Endothelial cell of umbilical vein (primary cell): ENCODE results near the gene SYCE1. TPM values are rescaled to one million over a fixed set of nuclear protein-coding genes. Genes with fewer than 3 reads are reported as not detected.

Experiments used
- BruUV-seq: library from RNA; stranded (reverse); fragments of 400-500 nt; replicated peaks from 2 replicates; lab custom pipeline; 2021; lab: Mats Ljungman, UMichigan
- CTCF ChIA-PET: fragments of 300-600, 350-600 bp; sonication (Branson Sonifier 250); formaldehyde crosslinking; loops from one replicate; lab custom pipeline; 2021; ENCODE audit warnings: antibody characterized with exemption, inconsistent platforms; lab: Charles Lee
- POLR2A ChIA-PET: fragments of 300-600, 350-600 bp; sonication (Branson Sonifier 250); formaldehyde crosslinking; loops from one replicate; lab custom pipeline; 2021; ENCODE audit warnings: antibody characterized with exemption, inconsistent platforms; lab: Charles Lee
- DNase-seq: peaks from one replicate; pipeline ENCODE4 v3.0.0-alpha.2; 2011; ENCODE audit warnings: low read depth, low spot score
- FAIRE-seq: peaks from 2 replicates; lab custom pipeline; 2011; peaks lifted over from hg19 to GRCh38; lab: Jason Lieb, UNC
- H2AFZ ChIP-seq: 2 replicates; pipeline ENCODE4 v1.6.0; 2012; ENCODE audit warnings: low read depth, low read length, control low read depth, inconsistent platforms
- H3K27ac ChIP-seq: 2 replicates; pipeline ENCODE4 v1.5.1; 2011; ENCODE audit warnings: low read depth, mild to moderate bottlenecking, control low read depth, low read length, moderate library complexity; ENCODE audit not compliant: insufficient read depth
- H3K27me3 ChIP-seq, 2 experiments: 2 replicates each; pipeline versions ENCODE4 v1.6.0 to v1.6.1; 2011; ENCODE audit warnings: low read length in 2 of 2, mixed read lengths in 1 of 2; ENCODE audit not compliant: control insufficient read depth in 2 of 2, insufficient read depth in 2 of 2
- H3K36me3 ChIP-seq, 2 experiments: 2 replicates in 1 of 2; 3 replicates in 1 of 2; pipeline ENCODE4 v1.5.1; 2011; ENCODE audit warnings: low read length in 2 of 2, mild to moderate bottlenecking in 1 of 2, moderate library complexity in 1 of 2; ENCODE audit not compliant: control insufficient read depth in 2 of 2, insufficient read depth in 2 of 2; ENCODE audit errors: extremely low read depth in 1 of 2
- H3K4me1 ChIP-seq: 3 replicates; pipeline ENCODE4 v1.5.1; 2011; ENCODE audit warnings: mild to moderate bottlenecking, low read length; ENCODE audit not compliant: control insufficient read depth, insufficient read depth; ENCODE audit errors: extremely low read depth
- H3K4me2 ChIP-seq: 2 replicates; pipeline ENCODE4 v1.6.1; 2011; ENCODE audit warnings: low read length, control low read depth, mixed read lengths; ENCODE audit not compliant: insufficient read depth
- H3K4me3 ChIP-seq, 3 experiments: fragments of 200-600 bp in 1 of 3; sonication (generic), shearing (Covaris generic) in 1 of 3; replicated peaks in 1 of 3; 2 replicates each; pipeline ENCODE4 v1.5.1; 2011 to 2016; ENCODE audit warnings: control low read depth in 3 of 3, low read length in 3 of 3, mild to moderate bottlenecking in 2 of 3, inconsistent platforms in 1 of 3, low read depth in 1 of 3, moderate library complexity in 1 of 3; ENCODE audit not compliant: insufficient read depth in 1 of 3
- H3K79me2 ChIP-seq: 2 replicates; pipeline ENCODE4 v1.6.0; 2012; ENCODE audit warnings: low read length, inconsistent platforms; ENCODE audit not compliant: control insufficient read depth, insufficient read depth
- H3K9ac ChIP-seq: replicated peaks from 2 replicates; pipeline ENCODE3; 2011; ENCODE audit warnings: low read length, control low read depth; ENCODE audit not compliant: insufficient read depth; ENCODE audit errors: extremely low read depth
- H3K9me1 ChIP-seq: replicated peaks from 3 replicates; pipeline ENCODE4 v1.6.0; 2011; ENCODE audit warnings: mild to moderate bottlenecking, low read length; ENCODE audit not compliant: control insufficient read depth, insufficient read depth; ENCODE audit errors: extremely low read depth
- H3K9me3 ChIP-seq: replicated peaks from 2 replicates; pipeline ENCODE4 v1.5.1; 2012; ENCODE audit warnings: low read length, inconsistent platforms; ENCODE audit not compliant: control insufficient read depth, insufficient read depth
- H4K20me1 ChIP-seq: replicated peaks from 2 replicates; pipeline ENCODE3; 2011; ENCODE audit warnings: mild to moderate bottlenecking, low read length; ENCODE audit not compliant: control insufficient read depth, insufficient read depth; ENCODE audit errors: extremely low read depth
- EZH2 ChIP-seq: IDR thresholded peaks from 2 replicates; pipeline ENCODE4 v1.6.1; 2012; ENCODE audit warnings: borderline replicate concordance, low read depth, mild to moderate bottlenecking, moderate library complexity, low read length, inconsistent platforms; ENCODE audit not compliant: severe bottlenecking
- GATA2 ChIP-seq: IDR thresholded peaks from 2 replicates; pipeline ENCODE4 v1.7.0; 2011; ENCODE audit warnings: low read depth, mild to moderate bottlenecking, moderate library complexity, mixed read lengths, low read length; ENCODE audit not compliant: insufficient read length, insufficient read depth
- JUN ChIP-seq: IDR thresholded peaks from 2 replicates; pipeline ENCODE4 v1.6.1; 2011; ENCODE audit warnings: borderline replicate concordance, low read depth; ENCODE audit not compliant: insufficient read length, insufficient read depth
- MYC ChIP-seq: IDR thresholded peaks from one replicate; pipeline ENCODE4 v1.6.1; 2011; ENCODE audit warnings: mild to moderate bottlenecking, low read depth, low read length
- POLR2AphosphoS5 ChIP-seq: IDR thresholded peaks from 2 replicates; pipeline ENCODE4 v1.6.1; 2012; ENCODE audit warnings: low read depth, mild to moderate bottlenecking, control low read depth, low read length, moderate library complexity; ENCODE audit not compliant: insufficient read depth
- dilution Hi-C: fragments of 300-500 bp; cut with MboI; formaldehyde crosslinking; loops from one replicate; pipeline ENCODE4 v1.15.0; 2019; ENCODE audit warnings: low sequenced_read_pairs; ENCODE audit not compliant: extremely low pct_ligation_motif_present
- intact Hi-C: fragments of 100-400 bp; cut with micrococcal nuclease; formaldehyde crosslinking; loops from one replicate; pipeline ENCODE4 v1.10.0; 2022
- polyA plus RNA-seq, 4 experiments: library from polyadenylated mRNA; depleted of rRNA in 3 of 4; stranded (reverse) in 3 of 4; unstranded in 1 of 4; fragments of >200 nt; gene quantifications; 2 replicates each; pipeline versions ENCODE4 v1.2.1 to v1.2.3, GENCODE V29; 2011 to 2012; ENCODE audit warnings: missing spikeins in 1 of 4
- total RNA-seq: library from RNA; stranded (reverse); gene quantifications from 2 replicates; pipeline ENCODE4 v1.2.3, GENCODE V29; 2021
- TF ChIP-seq, protein P1 (sequence below): IDR thresholded peaks from 2 replicates; pipeline ENCODE4 v1.6.1; 2011; ENCODE audit not compliant: insufficient read depth, insufficient read length
- TF ChIP-seq, protein P2 (sequence below), 2 donors: IDR thresholded peaks; 1 replicate in 1 of 2; 2 replicates in 1 of 2; pipeline ENCODE4 v1.5.1; 2011; ENCODE audit warnings: low read length in 2 of 2, mild to moderate bottlenecking in 2 of 2, moderate library complexity in 2 of 2, control low read depth in 1 of 2, inconsistent platforms in 1 of 2, low read depth in 1 of 2; ENCODE audit not compliant: insufficient read depth in 1 of 2; ENCODE audit errors: extremely low read depth in 1 of 2

Gene SYCE1
- total and polyA plus RNA-seq, 2 donors (not counting 3 experiments of a cell fraction or from before 2014, with no cell fraction given): not detected

DNA sequence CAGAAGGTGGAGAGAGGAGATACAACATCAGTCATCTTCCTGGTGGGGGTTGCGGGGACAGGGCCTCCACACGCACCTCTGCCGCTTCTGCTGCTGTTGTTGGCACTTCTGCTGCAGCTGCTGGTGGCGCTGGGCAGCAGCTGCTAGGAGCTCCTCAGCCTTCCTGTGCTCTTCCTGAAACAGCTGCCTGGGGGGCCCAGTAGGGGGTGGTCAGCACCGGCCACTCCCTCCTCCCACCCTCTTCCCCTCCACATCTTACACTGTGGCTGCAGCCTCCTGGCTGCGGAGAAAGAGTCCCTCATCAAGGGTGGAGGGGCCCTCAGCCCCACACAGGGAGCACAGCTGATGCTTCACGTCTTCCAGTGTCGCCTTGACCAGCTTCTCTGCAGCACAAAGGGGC is 9.9 kb downstream of the SYCE1 start:
- no peak for FAIRE-seq
- intact Hi-C loops (no loop called here), dilution Hi-C loops (no loop called here)
- Histone ChIP-seq H3K9me1 (no peaks in the 10 kb centered on the region), H3K36me3 (no peaks in the 10 kb centered on the region), H3K79me2 (no peaks in the 10 kb centered on the region), H3K9ac (no peak overlapping the region), H3K4me1 (no peaks in the 10 kb centered on the region), H2AFZ (no peak overlapping the region), H3K27ac (no peak overlapping the region), H3K4me2 (no peak overlapping the region), H4K20me1 (no peaks in the 10 kb centered on the region), H3K9me3 (peaks cover 5% of the 10 kb centered on the region), H3K4me3 (no peak overlapping the region), H3K27me3 (no peaks in the 10 kb centered on the region)
- ChIA-PET CTCF (no interaction called here), POLR2A (no interaction called here)
- no peak for DNase-seq
- BruUV-seq: no TSS peak
- TF ChIP-seq POLR2AphosphoS5 (no peak), JUN (no peak), GATA2 (no peak), EZH2 (no peak), MYC (no peak)
- TF ChIP-seq, protein P1, sequence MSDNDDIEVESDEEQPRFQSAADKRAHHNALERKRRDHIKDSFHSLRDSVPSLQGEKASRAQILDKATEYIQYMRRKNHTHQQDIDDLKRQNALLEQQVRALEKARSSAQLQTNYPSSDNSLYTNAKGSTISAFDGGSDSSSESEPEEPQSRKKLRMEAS: no peak
- TF ChIP-seq, protein P2, sequence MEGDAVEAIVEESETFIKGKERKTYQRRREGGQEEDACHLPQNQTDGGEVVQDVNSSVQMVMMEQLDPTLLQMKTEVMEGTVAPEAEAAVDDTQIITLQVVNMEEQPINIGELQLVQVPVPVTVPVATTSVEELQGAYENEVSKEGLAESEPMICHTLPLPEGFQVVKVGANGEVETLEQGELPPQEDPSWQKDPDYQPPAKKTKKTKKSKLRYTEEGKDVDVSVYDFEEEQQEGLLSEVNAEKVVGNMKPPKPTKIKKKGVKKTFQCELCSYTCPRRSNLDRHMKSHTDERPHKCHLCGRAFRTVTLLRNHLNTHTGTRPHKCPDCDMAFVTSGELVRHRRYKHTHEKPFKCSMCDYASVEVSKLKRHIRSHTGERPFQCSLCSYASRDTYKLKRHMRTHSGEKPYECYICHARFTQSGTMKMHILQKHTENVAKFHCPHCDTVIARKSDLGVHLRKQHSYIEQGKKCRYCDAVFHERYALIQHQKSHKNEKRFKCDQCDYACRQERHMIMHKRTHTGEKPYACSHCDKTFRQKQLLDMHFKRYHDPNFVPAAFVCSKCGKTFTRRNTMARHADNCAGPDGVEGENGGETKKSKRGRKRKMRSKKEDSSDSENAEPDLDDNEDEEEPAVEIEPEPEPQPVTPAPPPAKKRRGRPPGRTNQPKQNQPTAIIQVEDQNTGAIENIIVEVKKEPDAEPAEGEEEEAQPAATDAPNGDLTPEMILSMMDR (IDR thresholded peaks at IDR 0.05; ENCODE audit: extremely low read depth in 1 of 2, insufficient read depth in 1 of 2, low read depth in 1 of 2, low read length in 2 of 2): no peak
